ENCODE results near the gene MOCS2. TPM values are rescaled to one million over a fixed set of nuclear protein-coding genes. Genes with fewer than 3 reads are reported as not detected.

Gene MOCS2
- total and polyA plus RNA-seq, 10 of the 15 experiments (the other 5 are each of a cell fraction or from before 2014, with no cell fraction given), result 11.0 to 27.4 (median 22.5) TPM

- ATAC-seq, result no peak
- RAD21 ChIA-PET (ENCODE audit: unreplicated experiment), result no interaction called here
- no peaks in the 10 kb centered on the region for H4K20me1 ChIP-seq (ENCODE audit: control insufficient read depth, insufficient read depth)
- H3K27ac ChIP-seq (ENCODE audit: control insufficient read depth, insufficient read depth), result no peak overlapping the region
- intact Hi-C loops (cut with micrococcal nuclease; ENCODE audit: unreplicated experiment) (no loop called here), in situ Hi-C loops (cut with MboI) (no loop called here)
- SMC1A ChIA-PET (ENCODE audit: uncharacterized antibody, unreplicated experiment), result interaction anchor here (0.9 kb wide), 1 partner anchor 31 kb away, joined by 4 read pairs; no protein-coding TSS in a partner anchor
- POLR2A ChIA-PET, result no interaction called here
- H3K36me3 ChIP-seq (ENCODE audit: control insufficient read depth in 2 of 2, insufficient read depth in 2 of 2, low read length in 1 of 2), result no peaks in the 10 kb centered on the region
- H3K79me2 ChIP-seq (ENCODE audit: control insufficient read depth, insufficient read depth, low read length), result no peaks in the 10 kb centered on the region
- H3K4me1 ChIP-seq (ENCODE audit: control insufficient read depth, insufficient read depth, low read length), result no peaks in the 10 kb centered on the region
- CTCF ChIA-PET, result interaction anchor here (0.8 kb wide), 1 partner anchor 1111 kb away, joined by 3 read pairs; no protein-coding TSS in a partner anchor
- no peak overlapping the region for H3K4me2 ChIP-seq (ENCODE audit: control insufficient read depth, insufficient read depth)
- no peaks in the 10 kb centered on the region; a peak in 2 of 4 replicates for H3K27me3 ChIP-seq (replicated peaks in 1 of 2; ENCODE audit: control insufficient read depth in 2 of 2, insufficient read depth in 2 of 2, low read length in 1 of 2)
- H2AFZ ChIP-seq (ENCODE audit: control insufficient read depth, low read depth, low read length), result no peak overlapping the region
- no peaks in the 10 kb centered on the region for H3K9me3 ChIP-seq (replicated peaks; ENCODE audit: control insufficient read depth, insufficient read depth, low read length)
- H3K4me3 ChIP-seq, result no peak overlapping the region
- TF ChIP-seq MYC (IDR thresholded peaks at IDR 0.05; ENCODE audit: insufficient read depth, insufficient read length, insufficient replicate concordance, low read length, severe bottlenecking) (no peak), FOXM1 (IDR thresholded peaks at IDR 0.05; ENCODE audit: low read depth, low read length) (no peak), SMAD1 (IDR thresholded peaks at IDR 0.05; ENCODE audit: low read depth, partially characterized antibody) (no peak), RELA (IDR thresholded peaks at IDR 0.05; ENCODE audit: borderline replicate concordance, partially characterized antibody) (no peak)
- TF ChIP-seq, protein P1, sequence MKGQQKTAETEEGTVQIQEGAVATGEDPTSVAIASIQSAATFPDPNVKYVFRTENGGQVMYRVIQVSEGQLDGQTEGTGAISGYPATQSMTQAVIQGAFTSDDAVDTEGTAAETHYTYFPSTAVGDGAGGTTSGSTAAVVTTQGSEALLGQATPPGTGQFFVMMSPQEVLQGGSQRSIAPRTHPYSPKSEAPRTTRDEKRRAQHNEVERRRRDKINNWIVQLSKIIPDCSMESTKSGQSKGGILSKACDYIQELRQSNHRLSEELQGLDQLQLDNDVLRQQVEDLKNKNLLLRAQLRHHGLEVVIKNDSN (IDR thresholded peaks at IDR 0.05; ENCODE audit: borderline replicate concordance, extremely low read length, insufficient read depth, low read depth, low read length), result no peak
- TF ChIP-seq, protein P2, sequence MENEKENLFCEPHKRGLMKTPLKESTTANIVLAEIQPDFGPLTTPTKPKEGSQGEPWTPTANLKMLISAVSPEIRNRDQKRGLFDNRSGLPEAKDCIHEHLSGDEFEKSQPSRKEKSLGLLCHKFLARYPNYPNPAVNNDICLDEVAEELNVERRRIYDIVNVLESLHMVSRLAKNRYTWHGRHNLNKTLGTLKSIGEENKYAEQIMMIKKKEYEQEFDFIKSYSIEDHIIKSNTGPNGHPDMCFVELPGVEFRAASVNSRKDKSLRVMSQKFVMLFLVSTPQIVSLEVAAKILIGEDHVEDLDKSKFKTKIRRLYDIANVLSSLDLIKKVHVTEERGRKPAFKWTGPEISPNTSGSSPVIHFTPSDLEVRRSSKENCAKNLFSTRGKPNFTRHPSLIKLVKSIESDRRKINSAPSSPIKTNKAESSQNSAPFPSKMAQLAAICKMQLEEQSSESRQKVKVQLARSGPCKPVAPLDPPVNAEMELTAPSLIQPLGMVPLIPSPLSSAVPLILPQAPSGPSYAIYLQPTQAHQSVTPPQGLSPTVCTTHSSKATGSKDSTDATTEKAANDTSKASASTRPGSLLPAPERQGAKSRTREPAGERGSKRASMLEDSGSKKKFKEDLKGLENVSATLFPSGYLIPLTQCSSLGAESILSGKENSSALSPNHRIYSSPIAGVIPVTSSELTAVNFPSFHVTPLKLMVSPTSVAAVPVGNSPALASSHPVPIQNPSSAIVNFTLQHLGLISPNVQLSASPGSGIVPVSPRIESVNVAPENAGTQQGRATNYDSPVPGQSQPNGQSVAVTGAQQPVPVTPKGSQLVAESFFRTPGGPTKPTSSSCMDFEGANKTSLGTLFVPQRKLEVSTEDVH (IDR thresholded peaks at IDR 0.05; ENCODE audit: low read depth, partially characterized antibody), result no peak
- no TSS peak for BruUV-seq (replicated peaks)
- DNase-seq (ENCODE audit: low read depth, low spot score), result no peak
- no peak overlapping the region for H3K9ac ChIP-seq (ENCODE audit: control insufficient read depth, insufficient read depth, low read length)
- FAIRE-seq, result no peak
These were observed 14.1 kb upstream of the MOCS2 start for GRCh38 chr5:53123702-53124101.
